CD4-positive, alpha-beta T cell treated with Interferon gamma for 1 hour (primary cell): ENCODE data around the gene ARMC9.
"Not testable (repeated sequence)": the region's sequence is repeated elsewhere in the genome, so short reads cannot be mapped to it uniquely, and the experiment has no call there.

ENCODE experiments used
- DNase-seq: peaks from one replicate; pipeline ENCODE4 v3.0.0-alpha.2; 2020

ARMC9 gene

DNA sequence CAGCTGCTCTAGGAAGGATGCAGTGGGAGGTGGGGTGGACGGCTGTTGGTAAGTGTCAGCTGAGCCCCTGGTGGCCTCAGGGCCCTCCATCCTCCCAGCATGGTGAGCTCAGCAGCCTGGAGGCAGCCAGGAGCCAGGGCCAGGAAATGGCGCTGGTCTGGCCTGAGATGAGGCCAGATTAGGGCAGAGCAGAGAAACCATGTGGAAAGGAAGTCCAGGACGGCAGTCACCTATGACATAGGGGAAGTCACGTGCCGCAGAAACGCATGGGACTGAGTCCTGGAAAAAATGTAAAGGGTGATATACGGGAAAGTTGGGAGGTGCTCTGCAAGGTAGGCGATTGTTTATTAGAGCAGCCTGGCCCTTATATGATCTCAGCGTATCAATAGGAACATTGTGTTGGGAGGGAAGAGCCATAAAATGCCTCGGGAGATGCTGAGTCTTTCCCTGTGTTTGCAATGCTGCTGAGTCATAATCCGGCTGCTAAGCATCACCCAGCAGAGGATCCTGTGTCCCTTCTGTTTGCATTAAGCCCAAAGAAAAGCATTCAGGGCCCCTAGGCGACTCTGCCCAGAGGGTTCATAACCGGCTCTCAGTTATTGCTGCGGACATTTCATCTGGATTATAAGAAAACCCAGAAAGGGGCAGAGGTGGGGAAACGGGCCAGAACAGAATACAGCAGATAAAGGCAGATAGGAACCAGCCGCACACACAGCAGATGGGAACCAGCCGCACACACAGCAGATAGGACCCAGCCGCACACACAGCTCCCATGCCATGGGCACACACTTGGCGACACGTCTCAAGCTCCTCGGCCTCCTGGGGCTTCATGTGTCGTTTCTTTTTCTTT lies 166.8 kb downstream of the ARMC9 start:
- DNase-seq: no peak

DNA sequence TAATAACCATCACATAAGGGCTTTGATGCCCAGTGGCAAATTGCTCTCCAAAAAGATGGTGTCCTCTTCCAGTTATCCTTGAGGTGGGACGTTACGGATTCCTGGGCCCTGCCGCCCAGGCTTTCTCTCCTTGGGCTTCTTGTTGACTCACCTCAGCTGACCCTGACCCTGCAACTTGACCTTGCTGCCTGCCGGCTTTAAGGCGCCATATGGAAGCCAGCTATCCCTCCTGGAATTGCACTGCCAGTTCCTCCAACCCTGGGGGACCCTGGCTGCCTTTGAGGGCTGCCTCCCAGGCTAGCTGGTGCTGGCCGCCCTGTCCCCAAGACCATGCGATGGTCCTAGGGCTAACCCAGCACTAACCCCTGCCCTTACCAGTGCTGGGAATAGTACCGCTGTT lies 168.7 kb downstream of the ARMC9 start:
- DNase-seq: no peak

DNA sequence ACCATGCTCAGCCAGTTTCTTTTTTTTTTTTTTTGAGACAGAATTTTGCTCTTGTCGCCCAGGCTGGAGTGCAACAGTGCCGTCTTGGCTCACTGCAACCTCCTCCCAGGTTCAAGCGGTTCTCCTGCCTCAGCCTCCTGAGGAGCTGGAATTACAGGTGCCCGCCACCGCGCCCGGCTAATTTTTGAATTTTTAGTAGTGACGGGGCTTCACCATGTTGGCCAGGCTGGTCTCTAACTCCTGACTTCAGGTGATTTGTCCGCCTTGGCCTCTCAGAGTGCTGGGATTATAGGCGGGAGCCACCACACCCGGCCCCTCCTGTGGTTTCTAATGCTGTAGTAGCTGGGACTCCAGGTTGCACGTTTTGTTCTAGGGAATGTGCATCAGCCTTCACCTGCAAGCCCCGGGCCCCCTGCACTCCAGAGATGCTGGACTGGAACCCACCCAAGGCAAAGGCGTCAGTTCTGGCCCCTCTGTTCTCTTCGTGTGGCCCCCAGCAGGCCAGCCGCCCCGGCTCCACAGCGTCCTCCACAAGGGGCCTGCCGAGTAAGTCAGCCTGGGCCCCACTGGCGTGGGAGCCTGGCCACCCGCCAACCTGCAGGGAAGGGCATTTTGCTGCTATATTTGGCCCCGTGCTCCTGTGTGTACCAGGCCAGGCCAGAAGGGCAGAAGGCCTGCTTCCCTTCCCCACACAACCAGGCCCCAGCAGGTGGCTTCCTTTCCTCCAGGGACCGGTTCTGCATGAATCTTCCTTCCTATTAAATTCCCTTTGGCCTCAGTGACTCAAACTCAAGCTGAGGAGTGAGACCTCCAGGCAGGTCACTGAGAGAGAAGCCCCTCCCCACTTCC lies 171.4 kb downstream of the ARMC9 start:
- no peak for DNase-seq

DNA sequence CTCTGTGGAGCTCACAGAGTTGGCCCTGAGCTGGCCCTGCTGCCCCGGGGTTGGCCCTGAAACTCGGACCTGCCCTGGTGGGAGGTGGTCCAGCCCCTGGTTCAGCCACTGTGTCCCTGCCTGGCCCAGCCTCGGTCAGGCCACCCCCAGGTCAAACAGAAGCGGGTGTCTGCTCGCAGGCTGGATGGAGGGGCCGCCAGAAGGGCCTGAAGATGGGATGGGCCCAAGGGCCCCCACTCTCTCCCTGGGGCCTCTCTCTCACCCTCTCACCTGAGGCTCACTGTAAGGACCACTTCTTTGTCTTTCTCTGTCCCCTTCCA lies 172.0 kb downstream of the ARMC9 start:
- no peak for DNase-seq

DNA sequence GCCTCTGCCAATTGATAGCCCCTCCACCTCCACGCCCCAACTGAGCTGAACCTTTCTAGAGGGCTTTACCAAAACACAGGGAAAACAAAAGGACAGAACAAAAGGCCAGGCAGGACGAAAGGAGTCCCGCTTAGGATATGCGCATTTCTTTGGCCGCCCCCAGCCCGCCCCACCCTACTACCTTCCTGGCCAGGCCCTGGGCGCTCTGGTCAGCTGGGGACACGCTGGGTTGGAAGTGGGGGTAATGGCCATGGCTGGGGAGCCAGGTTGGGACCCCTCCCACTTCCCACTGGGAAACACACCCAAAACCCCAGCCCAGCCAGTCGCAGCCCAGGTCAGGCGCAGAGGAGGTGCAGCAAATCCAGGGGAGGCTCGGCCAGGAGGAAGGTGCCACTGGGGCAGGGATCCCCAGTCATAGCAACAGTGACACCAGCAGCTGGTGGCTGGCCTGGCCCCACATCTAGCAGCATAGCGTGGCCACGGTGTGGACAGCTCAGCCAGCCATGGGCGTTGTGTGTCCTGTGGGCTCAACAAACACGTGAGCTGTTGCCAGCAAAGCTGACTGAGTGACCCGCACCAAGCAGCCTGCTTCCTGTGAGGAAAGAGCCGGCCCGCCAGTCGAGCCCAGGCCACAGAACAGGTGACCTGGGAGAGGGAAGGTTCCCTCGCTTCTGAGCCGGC lies 172.5 kb downstream of the ARMC9 start:
- no peak for DNase-seq

DNA sequence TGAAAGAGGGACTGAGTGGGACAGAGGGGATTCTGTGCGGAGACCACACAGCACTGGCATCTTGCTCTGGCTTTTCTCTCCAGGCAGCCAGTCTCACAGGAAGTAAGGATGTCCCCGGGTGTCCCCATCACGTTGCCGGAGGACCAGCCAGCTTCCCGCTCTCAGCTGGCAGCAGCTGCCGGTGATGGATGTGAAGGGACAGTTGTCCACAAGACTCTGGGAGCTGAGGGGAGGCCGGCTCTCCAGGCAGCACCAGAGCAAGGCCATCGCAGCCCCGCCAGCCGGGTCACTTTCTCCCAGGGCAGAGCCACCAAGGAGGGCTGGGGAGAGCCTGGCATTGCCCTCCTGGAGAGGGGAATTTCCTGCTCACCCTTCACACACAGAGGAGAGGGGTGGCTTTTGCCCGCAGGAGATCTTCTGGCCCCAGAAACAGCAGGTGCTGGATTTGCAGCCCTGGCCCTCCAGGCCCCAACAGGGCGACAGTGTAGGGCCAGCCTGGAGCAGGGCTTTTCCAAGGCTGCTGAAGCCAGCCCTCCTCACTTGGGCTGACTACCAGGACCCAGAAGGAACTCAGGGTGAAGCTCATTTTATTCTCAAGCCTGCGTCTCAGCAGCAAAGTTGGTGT lies 173.1 kb downstream of the ARMC9 start:
- no peak for DNase-seq

DNA sequence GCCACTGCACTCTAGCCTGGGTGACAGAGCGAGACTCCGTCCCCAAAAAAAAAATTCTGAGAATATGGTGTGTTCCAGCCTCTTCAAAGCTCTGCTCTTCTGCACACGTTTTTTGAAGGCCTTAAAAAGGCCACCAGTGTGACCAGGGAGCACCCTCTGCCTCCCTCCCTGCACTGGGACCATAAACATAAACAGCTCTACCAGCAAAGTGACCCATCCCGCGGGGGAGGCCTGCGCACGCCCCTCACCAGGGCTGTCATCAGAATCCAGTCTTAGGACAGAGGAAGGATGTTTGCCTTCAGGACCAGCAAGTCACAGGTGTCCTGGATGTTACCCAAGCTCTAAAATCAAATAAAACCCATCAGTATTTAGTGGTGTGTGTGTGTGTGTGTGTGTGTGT lies 173.9 kb downstream of the ARMC9 start:
- DNase-seq: no peak

DNA sequence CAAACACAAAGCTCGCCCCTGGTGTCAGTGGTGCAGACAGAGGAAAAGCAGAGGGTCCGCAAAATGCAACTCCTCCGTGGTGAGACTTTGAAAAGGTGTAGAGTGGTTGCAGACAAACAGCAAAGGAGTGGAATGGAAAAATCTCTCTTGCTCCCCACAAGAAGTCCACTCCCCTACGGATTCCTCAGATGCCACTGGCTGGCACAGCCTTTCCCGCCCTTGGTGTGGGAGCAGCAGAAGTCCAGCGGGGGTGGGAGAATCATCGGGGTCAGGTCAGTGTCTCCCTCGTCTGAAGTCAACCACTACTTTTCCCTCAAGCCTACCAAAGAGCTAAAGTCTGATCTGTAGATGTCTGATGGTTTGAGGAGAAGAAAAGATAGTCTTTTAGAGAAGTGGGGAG lies 174.8 kb downstream of the ARMC9 start:
- DNase-seq: no peak

DNA sequence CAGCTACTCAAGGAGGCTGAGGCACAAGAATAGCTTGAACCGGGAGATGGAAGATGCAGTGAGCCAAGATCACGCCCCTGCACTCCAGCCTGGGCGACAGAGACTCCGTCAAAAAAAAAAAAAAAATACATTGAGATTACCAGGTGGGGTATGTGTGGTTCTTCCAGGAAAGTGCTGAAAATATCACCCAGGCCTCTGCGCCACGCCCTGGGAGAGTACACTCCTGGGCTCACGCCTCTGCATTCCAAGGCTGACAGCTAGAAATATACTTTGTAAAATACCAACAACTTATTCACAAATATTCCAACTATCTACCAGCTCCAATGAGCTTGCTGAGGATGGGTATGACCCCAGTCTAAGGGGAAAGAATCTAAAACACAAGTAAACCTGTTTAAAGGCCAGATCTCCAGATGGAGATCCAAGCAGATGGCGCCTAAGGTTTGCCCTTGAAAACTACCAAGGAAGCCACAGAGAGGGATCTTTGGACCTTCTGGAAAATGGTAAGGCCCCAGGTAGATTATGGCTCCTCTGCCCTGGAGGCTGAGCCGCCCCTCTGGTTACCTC lies 175.4 kb downstream of the ARMC9 start:
- no peak for DNase-seq

DNA sequence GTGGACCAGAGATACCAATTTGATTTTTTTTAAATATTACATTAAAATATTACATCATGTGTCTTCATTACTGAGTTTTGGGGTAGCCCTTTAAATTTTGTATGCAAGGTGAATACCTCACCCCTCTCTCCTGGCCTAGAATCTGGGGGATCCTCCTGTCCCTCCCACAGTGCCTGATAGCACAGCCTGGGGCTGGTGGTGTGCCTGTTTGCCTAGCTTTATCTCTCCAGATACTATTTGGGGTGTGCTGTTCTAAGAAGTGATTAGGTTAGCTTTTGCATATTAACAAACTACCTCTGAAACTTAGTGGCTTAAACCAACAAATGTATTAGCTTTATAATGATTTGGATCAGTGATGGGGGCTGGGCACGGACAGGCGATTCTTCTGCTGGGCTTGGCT lies 176.3 kb downstream of the ARMC9 start:
- no peak for DNase-seq

DNA sequence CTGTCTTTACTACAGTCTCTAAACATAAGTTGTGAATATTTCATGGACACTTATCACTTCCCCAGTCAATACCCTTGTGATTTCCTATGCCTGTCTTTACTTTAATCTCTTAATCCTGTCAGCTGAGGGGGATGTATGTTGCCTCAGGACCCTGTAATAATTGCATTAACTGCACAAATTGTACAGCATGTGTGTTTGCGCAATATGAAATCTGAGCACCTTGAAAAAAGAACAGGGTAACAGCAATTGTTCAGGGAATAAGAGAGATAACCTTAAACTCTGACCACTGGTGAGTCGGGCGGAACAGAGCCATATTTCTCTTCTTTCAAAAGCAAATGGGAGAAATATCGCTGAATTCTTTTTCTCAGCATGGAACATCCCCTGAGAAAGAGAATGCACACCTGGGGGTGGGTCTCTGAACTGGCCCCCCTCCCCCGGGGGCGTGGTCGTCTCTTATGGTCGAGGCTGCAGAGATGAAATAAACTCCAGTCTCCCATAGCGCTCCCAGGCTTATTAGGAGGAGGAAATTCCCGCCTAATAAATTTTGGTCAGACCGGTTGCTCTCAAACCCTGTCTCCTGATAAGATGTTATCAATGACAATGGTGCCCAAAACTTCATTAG lies 177.7 kb downstream of the ARMC9 start:
- not testable (repeated sequence) for DNase-seq

DNA sequence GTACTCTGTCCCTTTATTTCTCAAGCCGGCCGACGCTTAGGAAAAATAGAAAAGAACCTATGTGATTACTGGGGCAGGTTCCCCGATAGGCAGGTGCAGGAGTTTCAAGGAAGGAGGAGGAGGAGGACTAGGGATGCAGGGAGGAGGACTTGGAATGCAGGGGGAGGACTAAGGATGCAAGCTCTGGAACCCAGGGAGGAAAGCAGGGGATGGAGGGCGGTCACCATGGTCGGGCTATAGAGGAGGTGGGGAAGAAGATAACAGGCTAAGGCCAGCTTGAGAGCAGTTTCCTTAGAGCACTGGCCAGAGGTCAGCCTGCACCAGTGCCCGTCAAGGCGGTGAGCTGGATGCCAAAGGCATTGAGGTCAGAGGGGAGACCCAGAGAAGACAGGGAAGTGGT lies 178.4 kb downstream of the ARMC9 start:
- no peak for DNase-seq

DNA sequence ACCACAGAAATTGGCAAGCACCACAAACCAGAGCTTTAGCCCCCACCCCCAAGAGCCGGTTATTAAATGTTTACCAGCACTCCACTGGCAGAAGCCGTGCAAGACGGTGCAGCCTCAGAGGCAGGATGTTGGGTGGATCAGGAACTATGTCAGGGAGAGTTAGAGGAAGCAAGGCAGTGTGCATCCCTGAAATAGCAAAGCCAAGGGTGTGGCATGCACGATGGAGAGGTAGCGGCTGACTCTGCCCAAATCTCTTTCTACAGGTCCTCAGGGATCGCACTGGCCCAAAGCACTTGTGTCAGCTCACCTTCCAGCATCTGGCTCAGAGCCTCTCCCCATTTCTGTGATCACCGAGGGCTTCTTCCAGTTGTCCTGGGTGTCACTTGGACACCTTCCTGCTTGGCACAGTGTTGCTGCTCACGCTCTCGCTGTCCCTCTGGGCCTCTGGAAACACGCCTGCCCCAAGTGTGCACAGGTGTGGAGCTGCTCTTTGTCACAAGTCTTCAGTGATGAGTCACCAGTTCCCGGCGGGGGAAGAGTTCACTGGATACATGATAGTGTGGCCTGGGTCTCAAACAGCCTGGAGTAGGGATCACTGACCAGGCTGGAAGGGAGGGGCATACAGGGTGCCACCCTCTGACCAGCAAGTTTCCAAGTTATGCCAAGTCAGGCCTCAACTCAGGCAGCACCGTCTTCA lies 179.7 kb downstream of the ARMC9 start:
- DNase-seq: no peak

DNA sequence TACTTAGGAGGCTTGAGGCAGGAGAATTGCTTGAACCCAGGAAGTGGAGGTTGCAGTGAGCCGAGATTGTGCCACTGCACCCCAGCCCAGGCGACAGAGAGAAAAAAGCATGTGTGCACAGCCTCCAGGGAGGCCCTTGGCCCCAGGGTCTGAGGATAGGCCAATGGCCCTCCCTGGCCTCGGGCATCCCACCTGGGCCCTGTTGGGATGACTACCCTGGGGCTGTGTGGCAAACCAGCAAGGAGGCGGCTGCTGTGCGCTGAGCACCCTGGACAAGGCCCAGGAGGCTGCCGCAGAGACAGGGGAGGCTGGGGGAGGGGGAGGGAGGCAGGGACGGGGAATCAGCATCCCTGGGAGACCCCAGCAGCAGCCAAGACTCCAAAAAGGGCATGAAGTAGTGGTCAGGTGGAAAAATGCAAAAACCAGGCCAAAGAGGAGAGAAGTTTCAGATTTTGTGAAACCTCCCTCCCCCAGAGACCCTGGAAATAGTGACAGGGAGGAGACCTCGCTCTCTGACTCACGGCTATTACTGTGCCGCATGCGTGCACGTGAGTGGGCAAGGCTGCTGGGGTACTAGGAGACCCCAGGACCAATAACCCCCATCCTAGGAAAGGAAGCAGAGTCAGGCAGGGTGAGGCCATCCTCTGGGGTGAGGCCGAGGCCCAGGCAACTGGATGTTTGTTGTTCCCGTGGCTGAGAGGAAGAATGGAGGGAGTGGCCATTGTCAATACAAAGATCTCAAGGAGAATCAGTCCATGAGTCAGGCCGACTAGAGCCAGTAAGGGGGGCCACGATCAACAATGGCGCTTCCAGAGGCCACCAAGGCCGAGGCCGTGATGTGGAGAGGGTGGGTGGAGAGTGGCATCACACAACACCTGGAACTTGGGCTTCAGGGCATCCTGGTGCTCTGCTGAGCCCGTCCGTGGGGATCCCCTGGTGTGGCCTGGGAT lies 181.1 kb downstream of the ARMC9 start:
- no peak for DNase-seq

DNA sequence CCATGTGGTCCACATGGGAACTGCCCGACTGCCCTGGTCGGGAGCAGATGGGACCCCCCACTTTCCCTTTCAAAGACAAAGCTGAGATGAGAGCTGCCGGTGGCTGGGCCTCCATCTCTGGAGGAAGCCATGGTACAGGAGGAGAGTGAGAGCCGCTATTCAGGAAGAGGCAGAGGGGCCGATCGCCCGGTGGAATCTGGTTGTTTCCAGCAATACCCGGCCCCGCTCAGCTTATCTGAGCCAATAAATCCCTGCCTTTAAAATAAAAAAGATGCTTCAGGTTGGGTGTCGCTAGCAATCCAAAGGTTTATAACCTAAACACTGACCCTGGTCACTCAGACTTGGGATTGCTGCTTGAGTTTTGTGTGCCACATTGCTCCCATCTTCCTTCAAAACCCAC lies 181.9 kb downstream of the ARMC9 start:
- no peak for DNase-seq

DNA sequence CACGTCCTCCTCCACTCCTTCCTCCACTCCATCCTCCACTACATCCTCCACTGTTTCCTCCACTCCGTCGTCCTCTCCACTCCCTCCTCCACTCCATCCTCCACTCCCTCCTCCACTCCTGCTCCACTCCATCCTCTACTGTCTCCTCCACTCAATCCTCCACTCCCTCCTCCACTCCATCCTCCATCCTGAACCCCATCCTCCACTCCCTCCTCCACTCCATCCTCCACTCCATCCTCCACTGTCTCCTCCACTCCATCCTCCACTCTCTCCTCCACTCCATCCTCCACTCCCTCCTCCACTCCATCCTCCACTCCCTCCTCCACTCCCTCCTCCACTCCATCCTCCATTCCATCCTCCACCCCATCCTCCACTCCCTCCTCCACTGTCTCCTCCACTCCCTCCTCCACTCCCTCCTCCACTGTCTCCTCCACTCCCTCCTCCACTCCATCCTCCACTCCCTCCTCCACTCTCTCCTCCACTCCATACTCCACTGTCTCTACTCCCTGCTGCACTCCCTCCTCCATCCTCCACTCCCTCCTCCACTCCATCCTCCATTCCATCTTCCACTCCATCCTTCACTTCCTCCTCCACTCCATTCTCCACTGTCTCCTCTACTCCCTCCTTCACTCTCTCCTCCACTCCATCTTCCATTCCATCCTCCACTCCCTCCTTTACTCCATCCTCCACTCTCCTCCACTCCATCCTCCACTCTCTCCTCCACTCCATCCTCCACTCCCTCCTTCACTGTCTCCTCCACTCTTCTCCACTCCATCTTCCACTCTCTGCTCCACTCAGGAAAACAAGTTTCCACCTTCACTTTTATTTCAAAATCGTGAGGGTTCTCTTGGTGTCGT lies 182.8 kb downstream of the ARMC9 start:
- DNase-seq: no peak

DNA sequence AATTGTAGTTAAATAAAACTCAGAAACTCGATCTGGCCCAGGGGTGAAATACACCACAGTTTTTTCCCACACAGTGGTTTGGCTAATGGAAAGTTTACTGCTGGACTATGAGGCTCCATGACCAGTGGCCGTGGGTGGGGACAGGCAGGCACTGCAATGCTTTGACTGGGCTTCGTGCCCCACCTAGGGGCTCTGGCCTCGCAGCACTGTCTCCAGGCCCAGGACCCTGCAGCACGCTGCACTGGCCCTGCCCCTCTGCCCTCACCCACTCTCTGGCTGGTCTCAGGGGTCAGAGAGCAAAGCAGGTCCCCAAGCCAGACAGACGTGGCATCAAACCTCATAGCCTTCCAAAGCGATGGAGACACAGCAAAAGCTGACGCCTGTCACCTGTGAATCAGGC lies 183.7 kb downstream of the ARMC9 start:
- DNase-seq: no peak

DNA sequence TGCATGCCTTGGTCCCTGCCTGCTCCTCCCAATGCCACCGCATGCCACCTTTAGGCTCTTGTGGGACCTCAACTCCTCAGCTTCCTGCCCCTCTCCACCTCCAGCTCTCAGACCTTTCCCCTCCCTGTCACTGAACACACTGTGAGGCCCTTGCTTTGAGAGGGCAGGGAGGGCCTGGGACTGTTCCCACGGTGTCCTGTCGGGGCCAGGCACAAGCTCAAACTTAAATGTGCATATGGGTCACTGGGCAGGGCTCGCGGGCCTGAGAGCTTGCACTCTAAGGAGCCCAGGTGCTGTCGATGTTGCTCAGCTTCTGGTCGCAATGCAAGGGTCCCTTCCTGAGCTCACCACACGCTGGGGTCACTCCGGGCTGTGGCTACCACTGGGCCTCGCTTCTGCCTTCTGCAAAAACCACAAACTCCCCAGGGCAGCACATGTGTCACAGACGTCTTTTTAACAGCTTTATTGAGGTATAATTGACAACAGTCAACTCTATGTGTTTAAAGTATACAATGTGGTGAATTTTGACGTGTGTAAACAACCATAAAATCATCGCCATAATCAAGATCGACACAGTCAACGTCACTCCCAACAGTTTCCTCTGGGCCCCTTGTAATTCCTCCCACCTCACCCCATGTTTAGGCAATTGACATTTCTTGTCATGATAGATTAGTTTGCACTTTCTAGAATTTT lies 185.1 kb downstream of the ARMC9 start:
- no peak for DNase-seq

DNA sequence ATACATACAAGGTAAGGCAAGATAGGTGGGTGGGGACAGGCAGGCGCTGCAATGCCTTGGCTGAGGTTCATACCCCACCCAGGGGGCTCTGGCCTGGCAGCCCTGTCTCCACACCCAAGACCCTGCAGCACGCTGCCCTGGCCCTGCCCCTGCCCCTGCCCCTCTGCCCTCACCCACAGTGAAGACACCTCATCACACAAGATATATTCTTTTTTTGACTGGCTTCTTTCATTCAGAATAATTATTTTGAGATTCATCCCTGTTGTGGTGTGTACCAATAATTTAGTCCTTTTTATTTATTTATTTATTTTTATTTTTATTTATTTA lies 185.6 kb downstream of the ARMC9 start:
- DNase-seq: no peak
